ENCODE data around the gene USH2A. TPM values are rescaled to one million over a fixed set of nuclear protein-coding genes. Genes with fewer than 3 reads are reported as not detected.

The USH2A gene
- total and polyA plus RNA-seq, 2 donors: 0.16 TPM; not detected in 1

DNA sequence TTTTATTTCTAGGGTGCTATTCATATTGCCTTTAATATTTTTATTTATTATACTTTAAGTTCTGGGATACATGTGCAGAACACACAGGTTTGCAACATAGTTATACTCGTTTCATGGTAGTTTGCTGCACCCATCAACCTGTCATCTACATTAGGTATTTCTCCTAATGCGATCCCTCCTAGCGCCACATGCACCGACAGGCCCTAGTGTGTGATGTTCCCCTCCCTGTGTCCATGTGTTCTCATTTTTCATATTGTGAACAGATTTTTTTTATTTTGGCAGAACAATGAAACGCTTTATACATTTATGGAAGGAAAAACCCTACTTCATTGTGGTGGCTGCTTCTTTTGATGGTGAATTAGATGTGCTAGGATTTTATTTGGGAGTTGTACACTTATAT is 14.4 kb upstream of the USH2A start:
- H3K4me3 ChIP-seq (ENCODE audit: low read depth, low read length): no peak overlapping the region
- no peak for DNase-seq (ENCODE audit: extremely low spot score)
- 91% methylated on average over 5 of the region's 5 CpGs for WGBS
- H3K27ac ChIP-seq (ENCODE audit: low read depth): no peak overlapping the region
- H3K4me1 ChIP-seq (ENCODE audit: insufficient read depth): no peaks in the 10 kb centered on the region
- no peaks in the 10 kb centered on the region for H3K36me3 ChIP-seq (ENCODE audit: insufficient read depth)

DNA sequence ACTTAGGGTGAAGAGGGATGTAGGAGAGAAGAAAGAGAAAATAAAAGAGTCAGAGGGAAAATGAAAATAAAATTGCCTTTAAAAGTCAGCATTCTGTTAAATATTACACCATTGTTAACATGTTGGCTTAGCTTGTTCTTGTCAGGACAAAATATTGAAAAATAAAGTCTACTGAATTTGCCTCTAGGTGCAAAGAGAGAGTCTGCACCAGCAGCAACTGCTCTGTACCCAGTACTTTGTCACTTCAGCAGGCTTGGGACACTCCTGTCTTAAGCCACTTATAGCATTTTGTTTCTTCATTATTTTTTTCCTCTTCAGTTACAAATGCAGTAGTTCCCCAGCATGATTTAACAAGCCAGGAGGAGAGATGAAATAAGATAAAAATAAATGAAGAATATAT is 11.0 kb upstream of the USH2A start:
- no peaks in the 10 kb centered on the region for H3K36me3 ChIP-seq (ENCODE audit: insufficient read depth)
- DNase-seq (ENCODE audit: extremely low spot score): no peak
- H3K4me3 ChIP-seq (ENCODE audit: low read depth, low read length): no peak overlapping the region
- no peaks in the 10 kb centered on the region for H3K4me1 ChIP-seq (ENCODE audit: insufficient read depth)
- no peak overlapping the region for H3K27ac ChIP-seq (ENCODE audit: low read depth)

DNA sequence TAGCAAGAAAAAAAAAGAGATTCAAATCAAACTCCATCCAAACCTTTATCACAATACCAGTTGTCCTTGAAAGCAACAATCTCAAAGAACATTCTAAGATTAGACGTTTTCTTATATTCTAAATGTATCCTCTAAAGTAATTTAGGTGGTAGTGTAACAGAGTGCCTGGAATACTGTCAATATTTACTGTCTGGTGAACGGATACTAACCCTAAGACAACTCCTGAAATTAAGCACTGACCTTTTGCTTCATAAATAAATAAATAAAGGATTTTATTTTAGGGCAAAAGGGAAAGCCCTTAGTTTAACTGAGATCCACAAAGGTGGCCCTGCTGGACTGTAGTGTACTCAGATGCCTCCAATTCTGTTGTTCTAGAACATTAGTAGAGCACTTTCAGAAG is 9.9 kb upstream of the USH2A start:
- no peaks in the 10 kb centered on the region for H3K4me1 ChIP-seq (ENCODE audit: insufficient read depth)

DNA sequence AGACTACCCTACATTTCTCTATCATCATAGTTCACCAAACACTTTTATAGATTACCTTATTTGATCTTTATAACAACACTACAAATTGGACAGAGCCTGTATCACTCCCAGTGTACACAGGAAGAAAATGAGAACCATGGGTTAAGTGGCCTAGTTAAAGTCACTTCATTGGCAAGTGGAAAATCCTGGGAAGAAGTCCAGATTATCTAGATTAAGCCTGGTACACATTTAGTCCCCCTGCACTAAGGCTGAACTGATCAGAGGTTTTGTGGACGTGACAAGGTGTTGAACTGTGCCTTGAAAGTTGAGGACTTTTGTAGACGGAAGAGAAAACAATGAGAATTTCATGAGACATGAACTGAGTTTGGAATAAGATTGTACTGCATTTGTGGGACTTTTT is 7.5 kb upstream of the USH2A start:
- Histone ChIP-seq H3K4me3 (ENCODE audit: low read depth, low read length) (no peak overlapping the region), H3K36me3 (ENCODE audit: insufficient read depth) (no peaks in the 10 kb centered on the region), H3K4me1 (ENCODE audit: insufficient read depth) (no peaks in the 10 kb centered on the region), H3K27ac (ENCODE audit: low read depth) (no peak overlapping the region)
- 78% methylated on average over 2 of the region's 2 CpGs for WGBS
- no peak for DNase-seq (ENCODE audit: extremely low spot score)

More for the DNA sequence above, 9.9 kb upstream of the USH2A start:
- H3K27ac ChIP-seq (ENCODE audit: low read depth): no peak overlapping the region
- no peak overlapping the region for H3K4me3 ChIP-seq (ENCODE audit: low read depth, low read length)
- DNase-seq (ENCODE audit: extremely low spot score): no peak
- 79% methylated on average over 2 of the region's 2 CpGs for WGBS
- H3K36me3 ChIP-seq (ENCODE audit: insufficient read depth): no peaks in the 10 kb centered on the region

DNA sequence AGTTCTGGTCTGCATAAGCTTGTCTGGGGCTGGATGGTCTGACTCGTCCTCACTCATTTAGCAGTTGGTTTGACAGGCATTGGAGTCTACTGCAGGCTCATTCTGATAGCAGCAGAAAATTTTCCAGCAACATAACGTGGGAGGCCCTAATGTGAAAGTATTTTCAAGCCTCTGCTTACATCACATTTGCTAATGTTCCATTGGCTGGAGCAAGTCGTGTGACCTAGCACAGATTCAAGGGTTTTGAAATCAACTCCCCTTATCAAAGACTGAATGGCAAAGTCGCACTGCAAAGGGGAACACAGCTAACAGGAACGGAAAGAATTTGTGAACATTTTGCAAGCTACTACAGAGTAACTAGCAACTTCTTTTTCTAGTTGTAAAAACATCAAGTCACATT is 2.3 kb upstream of the USH2A start:
- no peaks in the 10 kb centered on the region for H3K4me1 ChIP-seq (ENCODE audit: insufficient read depth)
- no peak for DNase-seq (ENCODE audit: extremely low spot score)
- no peak overlapping the region for H3K27ac ChIP-seq (ENCODE audit: low read depth)
- H3K36me3 ChIP-seq (ENCODE audit: insufficient read depth): no peaks in the 10 kb centered on the region
- WGBS: 77% methylated on average over 5 of the region's 5 CpGs
- H3K4me3 ChIP-seq (ENCODE audit: low read depth, low read length): no peak overlapping the region

DNA sequence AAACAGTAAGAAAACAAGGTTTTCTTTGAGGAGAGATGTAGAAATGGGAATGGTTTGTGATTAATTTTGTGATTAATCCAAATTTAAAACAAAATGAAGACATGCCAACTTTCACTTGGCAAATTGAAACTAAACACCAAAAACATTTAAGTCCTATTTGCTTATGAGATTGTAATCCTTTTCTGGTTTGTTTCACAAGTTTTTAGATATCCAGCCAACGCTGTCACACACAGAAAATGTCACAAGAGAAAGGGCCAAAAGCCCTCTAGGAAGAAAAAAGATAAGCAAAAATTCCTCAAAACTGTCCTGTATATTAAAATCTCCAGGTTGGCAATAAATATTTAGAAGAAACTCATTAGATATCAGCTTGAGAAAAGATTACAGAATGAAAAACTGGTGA is 2.5 kb downstream of the USH2A start:
- DNase-seq (ENCODE audit: extremely low spot score): no peak
- WGBS: 25% methylated on average over 1 of the region's 1 CpG
- Histone ChIP-seq H3K27ac (ENCODE audit: low read depth) (no peak overlapping the region), H3K4me1 (ENCODE audit: insufficient read depth) (no peaks in the 10 kb centered on the region), H3K36me3 (ENCODE audit: insufficient read depth) (no peaks in the 10 kb centered on the region), H3K4me3 (ENCODE audit: low read depth, low read length) (no peak overlapping the region)

DNA sequence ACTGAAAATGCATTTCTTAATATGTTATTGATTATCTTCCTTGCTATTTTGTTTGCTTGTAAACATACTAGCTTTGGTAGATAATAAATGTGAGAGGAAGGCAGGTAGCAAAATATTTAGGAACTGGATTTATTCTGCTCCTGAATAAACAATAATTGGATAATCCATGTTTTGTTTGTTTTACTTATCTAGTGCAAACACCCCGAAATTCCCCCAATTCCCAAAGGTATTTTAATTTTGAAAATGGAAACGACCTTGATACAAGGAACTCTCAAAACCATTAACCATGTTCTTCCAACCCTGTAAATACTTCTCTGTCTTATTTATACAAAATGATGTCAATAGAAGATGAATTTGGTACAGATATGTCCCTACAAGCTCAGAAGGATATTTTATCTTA is 3.0 kb downstream of the USH2A start:
- 33% methylated on average over 2 of the region's 2 CpGs for WGBS
- no peak overlapping the region for H3K27ac ChIP-seq (ENCODE audit: low read depth)
- H3K4me3 ChIP-seq (ENCODE audit: low read depth, low read length): no peak overlapping the region
- no peak for DNase-seq (ENCODE audit: extremely low spot score)
- H3K4me1 ChIP-seq (ENCODE audit: insufficient read depth): no peaks in the 10 kb centered on the region
- no peaks in the 10 kb centered on the region for H3K36me3 ChIP-seq (ENCODE audit: insufficient read depth)

DNA sequence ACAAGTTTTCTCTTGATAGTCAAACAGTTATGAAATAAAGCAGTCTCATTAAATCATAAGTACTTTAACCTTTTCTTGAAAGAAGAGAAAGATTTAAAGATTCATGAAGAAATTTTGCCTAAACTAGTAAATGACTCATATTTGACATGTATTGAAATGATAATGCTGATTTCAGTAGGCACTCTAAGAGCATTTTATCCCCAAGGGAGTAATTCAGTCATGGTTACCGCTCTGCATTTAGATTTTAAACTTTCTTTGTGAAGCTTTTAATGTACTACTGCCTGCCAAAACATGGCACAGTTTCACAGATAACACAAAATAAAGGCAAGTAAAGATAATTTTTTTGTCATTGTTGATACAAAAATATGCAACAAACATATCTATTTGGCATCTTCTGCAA is 6.8 kb downstream of the USH2A start:
- Histone ChIP-seq H3K36me3 (ENCODE audit: insufficient read depth) (no peaks in the 10 kb centered on the region), H3K4me3 (ENCODE audit: low read depth, low read length) (no peak overlapping the region), H3K27ac (ENCODE audit: low read depth) (no peak overlapping the region), H3K4me1 (ENCODE audit: insufficient read depth) (no peaks in the 10 kb centered on the region)
- DNase-seq (ENCODE audit: extremely low spot score): no peak
- WGBS: 67% methylated on average over 1 of the region's 1 CpG

DNA sequence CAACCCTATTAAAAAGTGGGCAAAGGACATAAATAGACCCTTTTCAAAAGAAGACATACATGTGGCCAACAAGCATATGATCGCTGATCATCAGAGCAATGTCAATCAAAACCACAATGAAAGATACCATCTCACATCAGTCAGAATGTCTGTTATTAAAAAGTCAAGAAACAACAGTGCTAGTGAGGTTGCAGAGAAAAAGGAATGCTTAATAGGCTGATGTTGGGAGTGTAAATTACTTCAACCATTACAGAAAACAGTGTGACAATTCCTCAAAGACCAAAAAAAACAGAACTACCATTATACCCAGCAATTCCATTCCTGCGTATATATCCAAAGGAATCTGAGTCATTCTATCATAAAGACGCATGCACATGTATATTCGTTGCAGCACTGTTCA is 13.2 kb downstream of the USH2A start:
- Histone ChIP-seq H3K36me3 (ENCODE audit: insufficient read depth) (no peaks in the 10 kb centered on the region), H3K4me3 (ENCODE audit: low read depth, low read length) (no peak overlapping the region), H3K27ac (ENCODE audit: low read depth) (no peak overlapping the region), H3K4me1 (ENCODE audit: insufficient read depth) (no peaks in the 10 kb centered on the region)
- DNase-seq (ENCODE audit: extremely low spot score): no peak
- 95% methylated on average over 4 of the region's 4 CpGs for WGBS

DNA sequence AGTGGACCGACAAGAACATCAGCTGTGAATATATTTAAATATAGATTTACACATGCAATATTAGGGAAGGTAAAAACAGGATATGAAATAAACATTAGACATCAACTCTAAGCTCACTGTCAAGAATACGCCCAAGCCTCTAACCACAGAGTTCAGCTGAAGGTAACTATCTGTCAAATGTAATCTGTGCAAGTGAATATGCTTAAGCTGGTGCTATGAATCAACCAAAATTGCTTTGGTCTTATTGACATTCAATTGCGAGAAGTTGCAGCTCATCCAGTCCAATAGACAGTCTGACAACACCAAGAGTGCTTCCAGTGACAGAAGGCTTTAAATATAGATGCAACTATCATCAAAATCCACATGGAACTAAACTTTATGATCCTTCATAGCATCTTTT is 32.3 kb downstream of the USH2A start:
- Histone ChIP-seq H3K27ac (ENCODE audit: low read depth) (no peak overlapping the region), H3K4me1 (ENCODE audit: insufficient read depth) (no peaks in the 10 kb centered on the region), H3K36me3 (ENCODE audit: insufficient read depth) (no peaks in the 10 kb centered on the region), H3K4me3 (ENCODE audit: low read depth, low read length) (no peak overlapping the region)
- DNase-seq (ENCODE audit: extremely low spot score): no peak
- 73% methylated on average over 3 of the region's 3 CpGs for WGBS

DNA sequence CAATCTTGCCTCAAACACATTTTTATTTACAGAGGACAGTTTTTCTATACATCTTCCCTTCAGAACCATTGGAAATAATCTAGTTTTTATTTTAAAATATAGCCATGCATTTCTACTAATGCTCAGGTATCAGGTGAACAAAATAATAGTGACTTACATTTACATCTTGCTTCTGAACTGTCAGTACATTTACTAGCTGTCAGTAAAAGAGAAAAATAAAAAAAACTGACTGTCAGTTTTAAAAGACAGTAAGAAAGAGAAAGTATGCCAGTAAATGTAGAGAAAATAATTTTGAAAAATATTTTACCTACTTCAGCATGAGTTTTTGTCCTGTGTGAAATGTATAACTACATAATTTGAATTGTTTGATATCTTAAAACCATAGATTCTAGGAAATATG is 33.5 kb downstream of the USH2A start:
- DNase-seq (ENCODE audit: extremely low spot score): no peak
- Histone ChIP-seq H3K27ac (ENCODE audit: low read depth) (no peak overlapping the region), H3K4me3 (ENCODE audit: low read depth, low read length) (no peak overlapping the region), H3K36me3 (ENCODE audit: insufficient read depth) (no peaks in the 10 kb centered on the region), H3K4me1 (ENCODE audit: insufficient read depth) (no peaks in the 10 kb centered on the region)

DNA sequence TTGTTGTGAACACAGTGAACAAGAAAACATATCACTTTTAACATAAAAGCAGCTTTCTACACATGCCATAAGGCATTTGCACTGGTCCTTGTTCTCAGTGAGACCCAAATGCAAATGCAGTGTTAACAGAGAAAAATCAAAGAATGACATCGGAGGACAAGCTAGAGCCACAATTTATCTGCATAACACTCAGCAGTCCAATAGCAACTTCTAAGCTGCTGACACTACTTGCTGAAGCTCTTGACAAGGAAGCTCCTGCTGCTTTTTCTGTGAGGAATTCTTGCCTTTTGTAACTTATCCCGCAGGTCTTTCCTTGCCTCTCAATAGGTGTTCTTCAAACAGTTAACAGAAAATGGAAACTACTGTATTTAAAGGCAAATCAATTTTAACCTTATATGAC is 34.7 kb downstream of the USH2A start:
- 24% methylated on average over 2 of the region's 2 CpGs for WGBS
- Histone ChIP-seq H3K27ac (ENCODE audit: low read depth) (no peak overlapping the region), H3K4me1 (ENCODE audit: insufficient read depth) (no peaks in the 10 kb centered on the region), H3K4me3 (ENCODE audit: low read depth, low read length) (no peak overlapping the region), H3K36me3 (ENCODE audit: insufficient read depth) (no peaks in the 10 kb centered on the region)
- no peak for DNase-seq (ENCODE audit: extremely low spot score)

DNA sequence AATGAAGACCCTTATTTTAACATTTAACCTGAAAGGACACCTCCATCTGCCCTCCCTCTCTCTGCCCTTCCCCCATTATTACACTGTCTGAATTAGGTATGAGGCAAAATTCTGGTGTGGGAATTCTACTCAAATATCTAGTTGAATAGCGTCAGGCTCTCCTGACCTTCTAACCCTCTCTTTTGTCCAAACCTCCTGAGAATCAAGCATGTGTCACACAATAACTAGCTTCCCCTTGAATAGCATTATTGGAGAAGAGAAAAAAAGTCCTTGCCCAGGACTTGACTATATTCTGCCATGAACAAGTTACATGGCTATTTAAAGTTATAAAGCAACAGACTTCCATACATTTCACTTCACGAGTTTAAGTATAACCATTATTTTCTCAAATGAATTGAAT is 35.5 kb downstream of the USH2A start:
- Histone ChIP-seq H3K36me3 (ENCODE audit: insufficient read depth) (no peaks in the 10 kb centered on the region), H3K4me1 (ENCODE audit: insufficient read depth) (no peaks in the 10 kb centered on the region), H3K4me3 (ENCODE audit: low read depth, low read length) (no peak overlapping the region), H3K27ac (ENCODE audit: low read depth) (no peak overlapping the region)
- DNase-seq (ENCODE audit: extremely low spot score): no peak
- WGBS: 78% methylated on average over 2 of the region's 2 CpGs

DNA sequence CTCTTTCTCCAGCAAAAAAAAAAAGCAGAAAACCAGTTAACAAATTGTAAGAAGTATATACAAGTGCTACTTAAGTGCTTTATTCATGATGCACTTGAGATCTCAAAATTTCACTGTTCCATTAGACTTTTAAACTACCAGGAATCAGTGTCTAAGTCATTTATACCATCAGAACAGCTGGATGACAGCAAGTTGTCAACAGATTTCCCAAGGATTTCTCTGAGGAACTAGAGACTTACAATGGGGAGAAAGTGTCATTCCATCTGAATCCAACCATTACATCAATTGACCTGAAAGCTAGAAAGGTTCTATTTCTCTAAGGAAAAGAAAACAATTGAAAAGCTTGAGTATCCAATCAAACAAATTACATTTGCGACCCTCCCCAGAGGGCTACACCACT is 43.8 kb downstream of the USH2A start:
- no peaks in the 10 kb centered on the region for H3K36me3 ChIP-seq (ENCODE audit: insufficient read depth)
- no peak for DNase-seq (ENCODE audit: extremely low spot score)
- WGBS: 91% methylated on average over 1 of the region's 1 CpG

DNA sequence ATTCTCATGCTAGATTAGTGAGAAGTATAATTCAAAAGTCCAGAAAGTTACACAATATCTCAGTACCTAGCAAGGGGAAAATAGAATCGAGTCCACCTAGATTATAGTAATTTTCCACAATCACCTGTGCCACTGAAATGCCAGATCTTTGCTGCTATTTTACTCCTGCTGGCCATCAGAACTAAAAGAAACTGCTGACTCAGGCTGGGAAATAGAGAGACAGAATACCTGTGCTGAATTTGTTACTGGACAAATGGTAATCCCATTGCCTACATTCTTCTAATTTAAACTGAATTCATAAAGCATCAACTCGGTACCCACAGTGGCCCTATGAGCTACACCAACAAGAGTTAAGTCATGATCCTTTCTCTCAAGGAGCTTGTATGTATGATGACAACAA is 55.0 kb downstream of the USH2A start:
- H3K4me3 ChIP-seq (ENCODE audit: low read depth, low read length): no peak overlapping the region
- no peak for DNase-seq (ENCODE audit: extremely low spot score)
- WGBS: 87% methylated on average over 2 of the region's 2 CpGs
- no peak overlapping the region for H3K27ac ChIP-seq (ENCODE audit: low read depth)
- no peaks in the 10 kb centered on the region for H3K4me1 ChIP-seq (ENCODE audit: insufficient read depth)
- H3K36me3 ChIP-seq (ENCODE audit: insufficient read depth): no peaks in the 10 kb centered on the region

More for the DNA sequence above, 43.8 kb downstream of the USH2A start:
- Histone ChIP-seq H3K27ac (ENCODE audit: low read depth) (no peak overlapping the region), H3K4me1 (ENCODE audit: insufficient read depth) (no peaks in the 10 kb centered on the region), H3K4me3 (ENCODE audit: low read depth, low read length) (no peak overlapping the region)

Measured in urinary bladder (tissue), 4 donors.